Measurements from ENCODE around the gene POLRMT.
A peak's percentile ranks its signal among the peaks of the same experiment; 100 is the strongest.

POLRMT gene

GRCh38 chr19:642767-643727 lies 9.7 kb upstream of the POLRMT start:
- no peak overlapping the region for H3K4me2 ChIP-seq (ENCODE audit: low read length)
- no peak overlapping the region for H2AFZ ChIP-seq
- no peaks in the 10 kb centered on the region for H3K36me3 ChIP-seq (ENCODE audit: control insufficient read depth, insufficient read depth, low read length)
- H3K27ac ChIP-seq = no peak overlapping the region
- no peak for TF ChIP-seq CTCF (IDR thresholded peaks at IDR 0.05)
- no peaks in the 10 kb centered on the region for H3K4me1 ChIP-seq
- H3K79me2 ChIP-seq = no peaks in the 10 kb centered on the region
- H3K9ac ChIP-seq = no peak overlapping the region
- no peaks in the 10 kb centered on the region for H3K9me3 ChIP-seq (ENCODE audit: control insufficient read depth, low read length)
- no peaks in the 10 kb centered on the region for H3K27me3 ChIP-seq (ENCODE audit: control insufficient read depth, insufficient read depth, low read length)
- no peak overlapping the region for H3K4me3 ChIP-seq (ENCODE audit: low read depth, low read length)

- Histone ChIP-seq H3K27ac (no peak overlapping the region), H2AFZ (no peak overlapping the region), H3K4me1 (no peaks in the 10 kb centered on the region), H3K4me3 (ENCODE audit: low read depth, low read length) (no peak overlapping the region), H3K36me3 (ENCODE audit: control insufficient read depth, insufficient read depth, low read length) (no peaks in the 10 kb centered on the region), H3K79me2 (no peaks in the 10 kb centered on the region), H3K9me3 (ENCODE audit: control insufficient read depth, low read length) (no peaks in the 10 kb centered on the region), H3K4me2 (ENCODE audit: low read length) (no peak overlapping the region), H3K9ac (no peak overlapping the region), H3K27me3 (ENCODE audit: control insufficient read depth, insufficient read depth, low read length) (no peaks in the 10 kb centered on the region)
- no peak for TF ChIP-seq CTCF (IDR thresholded peaks at IDR 0.05)
These were observed 8.4 kb upstream of the POLRMT start for GRCh38 chr19:641702-642101.

GRCh38 chr19:640606-641189 lies 7.4 kb upstream of the POLRMT start:
- no peaks in the 10 kb centered on the region for H3K9me3 ChIP-seq (ENCODE audit: control insufficient read depth, low read length)
- no peaks in the 10 kb centered on the region for H3K27me3 ChIP-seq (ENCODE audit: control insufficient read depth, insufficient read depth, low read length)
- no peak overlapping the region for H3K9ac ChIP-seq
- no peaks in the 10 kb centered on the region for H3K36me3 ChIP-seq (ENCODE audit: control insufficient read depth, insufficient read depth, low read length)
- no peak overlapping the region for H3K4me2 ChIP-seq (ENCODE audit: low read length)
- no peak overlapping the region for H2AFZ ChIP-seq
- H3K79me2 ChIP-seq = no peaks in the 10 kb centered on the region
- H3K27ac ChIP-seq = no peak overlapping the region
- H3K4me1 ChIP-seq = no peaks in the 10 kb centered on the region
- no peak for TF ChIP-seq CTCF (IDR thresholded peaks at IDR 0.05)
- no peak overlapping the region for H3K4me3 ChIP-seq (ENCODE audit: low read depth, low read length)

- H3K27ac ChIP-seq = no peak overlapping the region
- H3K4me2 ChIP-seq (ENCODE audit: low read length) = peak overlapping the region; percentile 35
- H3K9me3 ChIP-seq (ENCODE audit: control insufficient read depth, low read length) = no peaks in the 10 kb centered on the region
- H2AFZ ChIP-seq = no peak overlapping the region
- TF ChIP-seq CTCF (IDR thresholded peaks at IDR 0.05) = no peak
- H3K9ac ChIP-seq = no peak overlapping the region
- H3K36me3 ChIP-seq (ENCODE audit: control insufficient read depth, insufficient read depth, low read length) = no peaks in the 10 kb centered on the region
- H3K79me2 ChIP-seq = no peaks in the 10 kb centered on the region
- no peaks in the 10 kb centered on the region for H3K4me1 ChIP-seq
- no peak overlapping the region for H3K4me3 ChIP-seq (ENCODE audit: low read depth, low read length)
- no peaks in the 10 kb centered on the region for H3K27me3 ChIP-seq (ENCODE audit: control insufficient read depth, insufficient read depth, low read length)
These were observed 6.8 kb upstream of the POLRMT start for GRCh38 chr19:640161-640558.
